Activated CD8-positive, alpha-beta T cell treated with anti-CD3 and anti-CD28 coated beads for 36 hours (primary cell): ENCODE measurements around the gene ALS2CL. TPM values are rescaled to one million over a fixed set of nuclear protein-coding genes. Genes with fewer than 3 reads are reported as not detected.

Source experiments
- ATAC-seq: fragments of 200-7000 bp; cut with Tn5 transposase; one replicate; pipeline ENCODE4 v1.10.0; 2021; ENCODE audit warnings: mild to moderate bottlenecking, moderate library complexity
- CTCF ChIA-PET: fragments of 350-600 bp; sonication (Branson Sonifier 250); formaldehyde crosslinking; loops from one replicate; lab custom pipeline; 2021; ENCODE audit warnings: antibody characterized with exemption; lab: Charles Lee
- POLR2A ChIA-PET: fragments of 350-600 bp; sonication (Branson Sonifier 250); formaldehyde crosslinking; loops from one replicate; lab custom pipeline; 2021; ENCODE audit warnings: antibody characterized with exemption; lab: Charles Lee
- DNase-seq: peaks from one replicate; pipeline ENCODE4 v3.0.0-alpha.2; 2020
- H3K27ac Mint-ChIP-seq: one replicate; pipeline ENCODE4 v1.8.0; 2021; ENCODE audit warnings: mild to moderate bottlenecking, mixed read lengths
- H3K27me3 Mint-ChIP-seq: one replicate; pipeline ENCODE4 v1.8.0; 2021; ENCODE audit warnings: mixed read lengths
- H3K36me3 Mint-ChIP-seq: one replicate; pipeline ENCODE4 v1.8.0; 2021; ENCODE audit warnings: low read depth, mixed read lengths
- H3K4me1 Mint-ChIP-seq: one replicate; pipeline ENCODE4 v1.8.0; 2021; ENCODE audit warnings: low read depth, mixed read lengths
- H3K4me3 Mint-ChIP-seq: one replicate; pipeline ENCODE4 v1.8.0; 2021; ENCODE audit warnings: mild to moderate bottlenecking, moderate library complexity, mixed read lengths
- H3K9me3 Mint-ChIP-seq: one replicate; pipeline ENCODE4 v1.8.0; 2021; ENCODE audit warnings: mixed read lengths
- intact Hi-C: fragments of 100-400 bp; cut with micrococcal nuclease; formaldehyde crosslinking; loops from one replicate; pipeline ENCODE4 v1.10.0; 2022
- total RNA-seq, 2 experiments: library from RNA; stranded (reverse); gene quantifications; one replicate each; pipeline ENCODE4 v1.2.3, GENCODE V29; 2021
- TF ChIP-seq, protein P1 (sequence below): fragments of 200-600 bp; IDR thresholded peaks from one replicate; pipeline ENCODE4 v1.8.0; 2022; ENCODE audit warnings: antibody characterized with exemption, mild to moderate bottlenecking

Gene ALS2CL
- total RNA-seq, 2 experiments from 2014 or later: 1.7 to 2.0 TPM

- ChIA-PET CTCF (interaction anchor here (2.0 kb wide), 1 partner anchor 40 kb away, joined by 5 read pairs; no protein-coding TSS in a partner anchor), POLR2A (no interaction called here)
- H3K4me3 Mint-ChIP-seq: no peak overlapping the region
- no peaks in the 10 kb centered on the region for H3K36me3 Mint-ChIP-seq
- intact Hi-C loops: no loop called here
- H3K9me3 Mint-ChIP-seq: no peaks in the 10 kb centered on the region
- H3K27me3 Mint-ChIP-seq: no peaks in the 10 kb centered on the region
- H3K27ac Mint-ChIP-seq: no peak overlapping the region
- H3K4me1 Mint-ChIP-seq: no peaks in the 10 kb centered on the region
- TF ChIP-seq, protein P1, sequence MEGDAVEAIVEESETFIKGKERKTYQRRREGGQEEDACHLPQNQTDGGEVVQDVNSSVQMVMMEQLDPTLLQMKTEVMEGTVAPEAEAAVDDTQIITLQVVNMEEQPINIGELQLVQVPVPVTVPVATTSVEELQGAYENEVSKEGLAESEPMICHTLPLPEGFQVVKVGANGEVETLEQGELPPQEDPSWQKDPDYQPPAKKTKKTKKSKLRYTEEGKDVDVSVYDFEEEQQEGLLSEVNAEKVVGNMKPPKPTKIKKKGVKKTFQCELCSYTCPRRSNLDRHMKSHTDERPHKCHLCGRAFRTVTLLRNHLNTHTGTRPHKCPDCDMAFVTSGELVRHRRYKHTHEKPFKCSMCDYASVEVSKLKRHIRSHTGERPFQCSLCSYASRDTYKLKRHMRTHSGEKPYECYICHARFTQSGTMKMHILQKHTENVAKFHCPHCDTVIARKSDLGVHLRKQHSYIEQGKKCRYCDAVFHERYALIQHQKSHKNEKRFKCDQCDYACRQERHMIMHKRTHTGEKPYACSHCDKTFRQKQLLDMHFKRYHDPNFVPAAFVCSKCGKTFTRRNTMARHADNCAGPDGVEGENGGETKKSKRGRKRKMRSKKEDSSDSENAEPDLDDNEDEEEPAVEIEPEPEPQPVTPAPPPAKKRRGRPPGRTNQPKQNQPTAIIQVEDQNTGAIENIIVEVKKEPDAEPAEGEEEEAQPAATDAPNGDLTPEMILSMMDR: no peak
- DNase-seq (no peak), ATAC-seq (no peak)
Observed at GRCh38 chr3:46669191-46669999, 24.1 kb downstream of the ALS2CL start.

GRCh38 chr3:46668591-46668990 lies 24.9 kb downstream of the ALS2CL start:
- no peaks in the 10 kb centered on the region for H3K9me3 Mint-ChIP-seq
- no peak for ATAC-seq
- no peaks in the 10 kb centered on the region for H3K27me3 Mint-ChIP-seq
- ChIA-PET CTCF (no interaction called here), POLR2A (no interaction called here)
- DNase-seq: no peak
- H3K4me3 Mint-ChIP-seq: no peak overlapping the region
- no peaks in the 10 kb centered on the region for H3K36me3 Mint-ChIP-seq
- no peaks in the 10 kb centered on the region for H3K4me1 Mint-ChIP-seq
- TF ChIP-seq, protein P1: no peak
- H3K27ac Mint-ChIP-seq: no peak overlapping the region
- intact Hi-C loops: no loop called here

DNA sequence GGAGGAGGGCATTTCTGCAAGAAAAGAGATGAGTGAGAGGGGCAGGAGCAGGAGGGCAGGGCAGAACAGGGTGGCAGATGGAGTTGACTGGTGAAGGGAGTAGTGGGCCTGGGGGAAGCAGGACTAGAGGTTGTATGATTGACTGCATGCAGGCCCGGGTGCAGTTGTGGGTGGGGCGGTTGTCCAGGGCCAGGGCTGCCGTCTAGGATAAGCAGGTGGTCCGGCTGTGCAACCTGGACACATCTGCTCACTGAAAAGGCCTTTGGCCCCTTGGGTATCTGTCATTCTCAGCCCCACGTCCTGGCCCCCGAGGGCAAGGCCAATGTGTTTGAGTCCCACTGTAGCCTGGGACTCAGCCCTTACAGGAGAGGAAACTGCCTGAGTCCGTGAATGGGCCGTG lies 25.4 kb downstream of the ALS2CL start:
- Mint-ChIP-seq H3K9me3 (no peaks in the 10 kb centered on the region), H3K27me3 (no peaks in the 10 kb centered on the region), H3K27ac (no peak overlapping the region), H3K4me3 (no peak overlapping the region), H3K4me1 (no peaks in the 10 kb centered on the region), H3K36me3 (no peaks in the 10 kb centered on the region)
- intact Hi-C loops: no loop called here
- ChIA-PET POLR2A (no interaction called here), CTCF (no interaction called here)
- no peak for ATAC-seq
- TF ChIP-seq, protein P1: no peak
- DNase-seq: no peak

DNA sequence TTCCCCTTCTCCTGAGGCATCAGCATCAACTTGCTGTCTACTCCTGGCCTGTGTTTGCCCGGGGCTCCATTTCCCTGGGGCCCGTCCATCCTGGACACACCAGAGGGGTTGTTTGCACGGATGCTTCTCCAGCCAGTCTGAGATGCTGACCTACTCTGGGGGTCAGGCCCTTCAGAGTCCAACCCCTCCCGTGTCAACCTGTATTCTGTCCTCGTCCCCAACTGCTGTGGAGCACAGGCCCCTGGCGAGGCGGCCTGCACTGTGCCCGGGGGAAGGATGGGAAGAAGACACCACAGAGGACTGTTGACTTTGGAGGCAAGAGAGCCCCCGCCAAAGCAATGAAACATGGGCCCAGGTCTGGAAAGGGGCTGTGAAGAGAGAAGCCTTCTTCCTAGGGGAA lies 25.8 kb downstream of the ALS2CL start:
- no peak overlapping the region for H3K27ac Mint-ChIP-seq
- no peaks in the 10 kb centered on the region for H3K9me3 Mint-ChIP-seq
- ChIA-PET CTCF (no interaction called here), POLR2A (no interaction called here)
- ATAC-seq (no peak), DNase-seq (no peak)
- no peaks in the 10 kb centered on the region for H3K4me1 Mint-ChIP-seq
- TF ChIP-seq, protein P1: no peak
- no peaks in the 10 kb centered on the region for H3K27me3 Mint-ChIP-seq
- H3K36me3 Mint-ChIP-seq: no peaks in the 10 kb centered on the region
- H3K4me3 Mint-ChIP-seq: no peak overlapping the region
- intact Hi-C loops: no loop called here

DNA sequence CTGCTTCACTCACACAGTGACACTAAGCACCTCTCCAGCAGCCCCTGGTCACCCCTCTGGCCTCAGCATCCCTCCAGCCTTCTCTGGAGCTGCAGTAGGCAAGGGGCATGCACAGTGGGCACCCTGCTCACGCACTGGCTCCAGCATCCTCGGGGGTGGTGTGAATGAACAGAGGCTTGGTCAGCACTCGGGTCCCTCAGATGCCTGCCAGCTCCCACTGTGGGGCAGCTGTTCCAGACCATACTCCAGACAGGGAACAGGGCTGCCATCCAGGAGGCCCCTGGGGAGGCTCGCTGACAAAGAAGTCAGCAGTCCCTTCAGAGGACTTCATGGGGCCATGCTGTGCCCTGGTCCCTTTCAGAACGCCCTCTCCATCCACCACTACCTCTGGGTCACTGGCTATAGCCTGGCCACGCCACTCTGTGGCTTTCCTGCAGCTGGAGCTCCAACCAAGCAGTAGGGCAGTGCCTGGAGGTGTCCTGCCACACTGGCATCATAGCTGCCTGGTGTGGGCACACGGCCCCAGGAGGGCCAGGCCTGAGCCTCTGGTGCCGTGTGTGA lies 26.3 kb downstream of the ALS2CL start:
- ATAC-seq: no peak

More for the DNA sequence above, 26.3 kb downstream of the ALS2CL start:
- Mint-ChIP-seq H3K9me3 (no peaks in the 10 kb centered on the region), H3K27me3 (no peaks in the 10 kb centered on the region), H3K4me1 (no peaks in the 10 kb centered on the region), H3K4me3 (no peak overlapping the region), H3K27ac (no peak overlapping the region), H3K36me3 (no peaks in the 10 kb centered on the region)
- intact Hi-C loops: no loop called here
- POLR2A ChIA-PET: no interaction called here
- TF ChIP-seq, protein P1: no peak
- no peak for DNase-seq
- CTCF ChIA-PET: interaction anchor here (0.8 kb wide), 2 partner anchors 8 to 213 kb away, joined by 3 read pairs; no protein-coding TSS in a partner anchor
